HL-60 (cell line): ENCODE measurements around the gene IL1RAPL2.

ENCODE experiments used
- DNase-seq, 2 experiments: peaks; one replicate each; pipeline ENCODE4 v3.0.0-alpha.2; 2010 to 2020; ENCODE audit warnings: low read depth in 1 of 2, low spot score in 1 of 2
- H3K27ac ChIP-seq: fragments of 250-450 bp; sonication (Bioruptor Pico); replicated peaks from 2 replicates; pipeline ENCODE4 v1.5.1; 2020; ENCODE audit warnings: mild to moderate bottlenecking, moderate library complexity
- H3K27me3 ChIP-seq: fragments of 250-450 bp; sonication (Bioruptor Pico); 2 replicates; pipeline ENCODE4 v1.5.1; 2021; ENCODE audit warnings: mild to moderate bottlenecking, moderate library complexity; ENCODE audit not compliant: insufficient read depth, poor library complexity, severe bottlenecking
- H3K4me3 ChIP-seq: replicated peaks from 2 replicates; pipeline ENCODE4 v1.5.1; 2011; ENCODE audit warnings: mild to moderate bottlenecking, control low read depth, low read length; ENCODE audit not compliant: insufficient read depth
- GABPA ChIP-seq: IDR thresholded peaks from 2 replicates; pipeline ENCODE4 v1.6.1; 2012; ENCODE audit warnings: low read depth
- POLR2AphosphoS5 ChIP-seq: IDR thresholded peaks from 2 replicates; pipeline ENCODE4 v1.6.1; 2012; ENCODE audit warnings: low read depth
- SPI1 ChIP-seq: IDR thresholded peaks from 2 replicates; pipeline ENCODE4 v1.6.1; 2012; ENCODE audit warnings: low read depth, mild to moderate bottlenecking, borderline replicate concordance
- long read RNA-seq: library from polyadenylated mRNA; unstranded; transcript quantifications from one replicate; pipeline ENCODE4 v2.0.0, GENCODE V29; 2020
- TF ChIP-seq, protein P1 (sequence below): IDR thresholded peaks from one replicate; pipeline ENCODE4 v1.5.1; 2011; ENCODE audit warnings: low read length, control low read depth, inconsistent platforms; ENCODE audit not compliant: insufficient read depth
- TF ChIP-seq, protein P2 (sequence below): IDR thresholded peaks from 2 replicates; pipeline ENCODE4 v1.6.1; 2012; ENCODE audit warnings: low read depth; ENCODE audit not compliant: insufficient replicate concordance

The IL1RAPL2 gene
- long read RNA-seq: 0 reads

DNA sequence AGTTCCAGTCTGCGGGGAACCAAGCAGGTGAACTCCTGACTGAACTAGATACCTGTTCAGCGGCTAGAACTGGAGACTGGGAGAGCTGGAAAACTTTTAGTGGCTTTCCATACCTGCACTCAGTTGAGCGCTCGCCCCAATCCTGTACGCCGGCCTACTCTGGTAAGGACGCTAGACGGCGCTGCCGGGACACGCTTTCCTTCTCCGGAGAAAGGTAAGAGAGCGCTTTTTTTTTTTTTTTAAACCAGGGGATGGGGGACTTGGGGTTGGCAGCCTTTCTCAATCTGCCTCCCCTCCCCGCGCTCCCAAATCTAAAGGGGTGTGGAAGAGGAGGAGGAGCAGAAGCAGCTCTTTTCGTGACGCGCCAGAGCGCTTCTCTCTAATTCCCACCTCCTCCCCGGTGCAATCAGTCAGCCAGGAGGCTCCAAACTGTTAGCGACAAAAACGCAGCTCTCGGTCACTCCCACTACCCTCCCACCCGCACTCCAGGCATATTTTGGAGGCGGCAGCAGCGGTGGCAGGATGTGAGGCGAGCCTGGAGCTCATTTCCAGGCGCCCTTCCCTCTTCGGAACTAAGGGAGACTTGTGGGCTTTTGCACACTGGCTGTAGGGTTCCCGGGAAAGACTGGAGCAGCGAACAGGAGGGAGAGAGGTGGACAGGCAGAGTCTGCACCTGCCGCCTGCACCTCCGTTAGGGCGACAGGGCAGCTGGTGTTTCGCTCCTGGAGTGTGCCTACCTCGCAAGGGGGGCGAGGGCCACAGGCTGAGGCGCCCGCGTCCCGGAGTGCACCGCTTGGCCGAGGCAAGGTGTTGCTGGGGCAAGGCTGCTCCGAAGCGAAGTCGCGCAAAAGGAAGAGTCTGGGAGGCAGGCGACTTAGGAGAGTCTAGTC lies at the start of gene IL1RAPL2:
IL1RAPL2 (plus strand) TSS at position 409 of the 890 bp plus-strand sequence.
- H3K27me3 ChIP-seq: no peaks in the 10 kb centered on the region
- no peak for DNase-seq

DNA sequence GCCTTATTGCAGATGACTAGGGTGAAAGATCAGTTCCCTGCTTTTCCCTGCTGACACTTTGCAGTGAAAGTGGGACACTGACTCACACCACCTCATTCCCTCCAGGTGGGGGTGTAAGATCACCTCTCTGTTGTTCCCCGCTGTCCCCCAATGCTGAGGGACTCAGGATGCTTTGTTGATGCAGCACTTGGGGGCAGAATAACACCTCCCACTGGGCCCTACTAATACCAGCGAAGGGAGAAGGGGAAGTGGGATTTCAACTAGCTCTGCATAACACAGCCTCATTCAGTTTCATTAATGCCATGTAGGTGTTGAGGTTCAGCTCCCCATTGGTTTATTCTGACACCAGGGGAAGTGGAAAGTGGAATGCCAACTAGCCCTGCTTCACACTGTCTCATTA lies 43.6 kb upstream of the IL1RAPL2 start:
- Histone ChIP-seq H3K4me3 (no peak overlapping the region), H3K27me3 (no peaks in the 10 kb centered on the region), H3K27ac (no peak overlapping the region)
- no peak for TF ChIP-seq GABPA
- TF ChIP-seq, protein P1, sequence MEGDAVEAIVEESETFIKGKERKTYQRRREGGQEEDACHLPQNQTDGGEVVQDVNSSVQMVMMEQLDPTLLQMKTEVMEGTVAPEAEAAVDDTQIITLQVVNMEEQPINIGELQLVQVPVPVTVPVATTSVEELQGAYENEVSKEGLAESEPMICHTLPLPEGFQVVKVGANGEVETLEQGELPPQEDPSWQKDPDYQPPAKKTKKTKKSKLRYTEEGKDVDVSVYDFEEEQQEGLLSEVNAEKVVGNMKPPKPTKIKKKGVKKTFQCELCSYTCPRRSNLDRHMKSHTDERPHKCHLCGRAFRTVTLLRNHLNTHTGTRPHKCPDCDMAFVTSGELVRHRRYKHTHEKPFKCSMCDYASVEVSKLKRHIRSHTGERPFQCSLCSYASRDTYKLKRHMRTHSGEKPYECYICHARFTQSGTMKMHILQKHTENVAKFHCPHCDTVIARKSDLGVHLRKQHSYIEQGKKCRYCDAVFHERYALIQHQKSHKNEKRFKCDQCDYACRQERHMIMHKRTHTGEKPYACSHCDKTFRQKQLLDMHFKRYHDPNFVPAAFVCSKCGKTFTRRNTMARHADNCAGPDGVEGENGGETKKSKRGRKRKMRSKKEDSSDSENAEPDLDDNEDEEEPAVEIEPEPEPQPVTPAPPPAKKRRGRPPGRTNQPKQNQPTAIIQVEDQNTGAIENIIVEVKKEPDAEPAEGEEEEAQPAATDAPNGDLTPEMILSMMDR: no peak
- TF ChIP-seq, protein P2, sequence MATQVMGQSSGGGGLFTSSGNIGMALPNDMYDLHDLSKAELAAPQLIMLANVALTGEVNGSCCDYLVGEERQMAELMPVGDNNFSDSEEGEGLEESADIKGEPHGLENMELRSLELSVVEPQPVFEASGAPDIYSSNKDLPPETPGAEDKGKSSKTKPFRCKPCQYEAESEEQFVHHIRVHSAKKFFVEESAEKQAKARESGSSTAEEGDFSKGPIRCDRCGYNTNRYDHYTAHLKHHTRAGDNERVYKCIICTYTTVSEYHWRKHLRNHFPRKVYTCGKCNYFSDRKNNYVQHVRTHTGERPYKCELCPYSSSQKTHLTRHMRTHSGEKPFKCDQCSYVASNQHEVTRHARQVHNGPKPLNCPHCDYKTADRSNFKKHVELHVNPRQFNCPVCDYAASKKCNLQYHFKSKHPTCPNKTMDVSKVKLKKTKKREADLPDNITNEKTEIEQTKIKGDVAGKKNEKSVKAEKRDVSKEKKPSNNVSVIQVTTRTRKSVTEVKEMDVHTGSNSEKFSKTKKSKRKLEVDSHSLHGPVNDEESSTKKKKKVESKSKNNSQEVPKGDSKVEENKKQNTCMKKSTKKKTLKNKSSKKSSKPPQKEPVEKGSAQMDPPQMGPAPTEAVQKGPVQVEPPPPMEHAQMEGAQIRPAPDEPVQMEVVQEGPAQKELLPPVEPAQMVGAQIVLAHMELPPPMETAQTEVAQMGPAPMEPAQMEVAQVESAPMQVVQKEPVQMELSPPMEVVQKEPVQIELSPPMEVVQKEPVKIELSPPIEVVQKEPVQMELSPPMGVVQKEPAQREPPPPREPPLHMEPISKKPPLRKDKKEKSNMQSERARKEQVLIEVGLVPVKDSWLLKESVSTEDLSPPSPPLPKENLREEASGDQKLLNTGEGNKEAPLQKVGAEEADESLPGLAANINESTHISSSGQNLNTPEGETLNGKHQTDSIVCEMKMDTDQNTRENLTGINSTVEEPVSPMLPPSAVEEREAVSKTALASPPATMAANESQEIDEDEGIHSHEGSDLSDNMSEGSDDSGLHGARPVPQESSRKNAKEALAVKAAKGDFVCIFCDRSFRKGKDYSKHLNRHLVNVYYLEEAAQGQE: no peak
- no peak for TF ChIP-seq POLR2AphosphoS5
- TF ChIP-seq SPI1: no peak
- DNase-seq: no peak

More for the DNA sequence above, at the start of gene IL1RAPL2:
- Histone ChIP-seq H3K4me3 (no peak within 1 kb of the TSS), H3K27ac (no peak within 1 kb of the TSS)
- TF ChIP-seq GABPA (no peak), POLR2AphosphoS5 (no peak), SPI1 (no peak)
- TF ChIP-seq, protein P2: no peak
- TF ChIP-seq, protein P1: no peak

DNA sequence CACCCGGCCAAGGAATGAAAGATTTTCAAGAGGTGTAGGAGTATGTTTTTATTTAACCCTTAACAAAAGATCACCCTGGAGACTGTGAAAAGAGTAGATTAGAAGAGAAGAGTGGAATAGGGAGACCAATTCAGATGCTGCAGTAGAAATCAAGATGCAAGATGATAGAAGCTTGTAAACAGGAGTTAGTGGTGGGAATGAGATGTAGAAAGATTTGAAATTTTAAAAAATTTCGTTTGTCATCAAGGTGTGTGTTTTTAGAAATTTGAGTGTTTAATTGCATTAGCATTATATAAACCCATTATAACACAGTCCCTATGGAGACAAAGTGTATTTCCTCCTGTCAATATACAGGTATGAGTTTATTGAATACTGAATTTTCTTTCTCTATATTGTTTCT lies 42.1 kb upstream of the IL1RAPL2 start:
- TF ChIP-seq, protein P2: no peak
- TF ChIP-seq SPI1: no peak
- TF ChIP-seq, protein P1: no peak
- TF ChIP-seq POLR2AphosphoS5: no peak
- TF ChIP-seq GABPA: no peak

More for the DNA sequence above, 42.1 kb upstream of the IL1RAPL2 start:
- Histone ChIP-seq H3K27ac (no peak overlapping the region), H3K27me3 (no peaks in the 10 kb centered on the region), H3K4me3 (no peak overlapping the region)
- DNase-seq: no peak
